GM18505 (cell line): Measurements from ENCODE around the gene NUPR1.
"Not testable (repeated sequence)": the region's sequence is repeated elsewhere in the genome, so short reads cannot be mapped to it uniquely, and the experiment has no call there.

Experiments used
- ATAC-seq: cut with Tn5 transposase; IDR thresholded peaks from one replicate; pipeline ENCODE4 v1.9.1; 2021; ENCODE audit not compliant: unreplicated experiment
- POLR2A ChIP-seq: IDR thresholded peaks from 4 replicates; pipeline ENCODE4 v1.6.1; 2011; ENCODE audit warnings: borderline replicate concordance; ENCODE audit not compliant: insufficient read depth, insufficient read length; ENCODE audit errors: extremely low read depth

The NUPR1 gene

DNA sequence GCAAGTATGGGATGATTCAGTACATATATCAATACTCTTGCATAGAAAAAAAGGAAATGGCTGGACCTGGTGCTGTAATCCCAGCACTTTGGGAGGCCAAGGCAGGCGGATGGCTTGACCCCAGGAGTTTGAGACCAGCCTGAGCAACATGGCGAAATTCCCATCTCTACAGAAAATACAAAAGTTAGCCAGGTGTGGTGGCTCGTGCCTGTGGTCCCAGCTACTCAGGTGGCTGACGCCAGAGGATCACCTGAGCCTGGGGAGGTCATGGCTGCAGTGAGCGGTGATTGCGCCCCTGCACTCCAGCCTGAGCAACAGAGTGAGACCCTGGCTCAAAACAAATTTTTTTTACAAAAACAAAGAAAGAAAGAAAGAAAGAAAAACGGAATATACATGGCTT is 7.9 kb upstream of the NUPR1 start:
- no peak for TF ChIP-seq POLR2A

DNA sequence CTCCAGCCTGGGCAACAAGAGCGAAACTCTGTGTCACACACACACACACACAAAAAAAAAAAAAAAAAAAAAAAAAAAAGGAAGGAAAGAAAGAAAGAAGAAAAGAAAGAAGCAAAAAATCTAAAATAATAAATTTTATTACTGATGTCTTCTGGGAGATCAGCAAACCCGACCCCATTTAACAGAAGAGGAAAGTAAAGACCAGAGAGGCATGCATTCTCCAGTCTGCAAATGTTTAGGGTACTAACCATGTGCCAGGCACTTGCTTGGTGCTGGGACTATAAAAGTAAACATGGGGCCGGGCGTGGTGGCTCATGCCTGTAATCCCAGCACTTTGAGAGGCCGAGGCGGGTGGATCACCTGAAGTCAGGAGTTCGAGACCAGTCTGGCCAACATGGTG is 7.2 kb upstream of the NUPR1 start:
- not testable (repeated sequence) for ATAC-seq

More for the DNA sequence above, 7.9 kb upstream of the NUPR1 start:
- ATAC-seq, result no peak

DNA sequence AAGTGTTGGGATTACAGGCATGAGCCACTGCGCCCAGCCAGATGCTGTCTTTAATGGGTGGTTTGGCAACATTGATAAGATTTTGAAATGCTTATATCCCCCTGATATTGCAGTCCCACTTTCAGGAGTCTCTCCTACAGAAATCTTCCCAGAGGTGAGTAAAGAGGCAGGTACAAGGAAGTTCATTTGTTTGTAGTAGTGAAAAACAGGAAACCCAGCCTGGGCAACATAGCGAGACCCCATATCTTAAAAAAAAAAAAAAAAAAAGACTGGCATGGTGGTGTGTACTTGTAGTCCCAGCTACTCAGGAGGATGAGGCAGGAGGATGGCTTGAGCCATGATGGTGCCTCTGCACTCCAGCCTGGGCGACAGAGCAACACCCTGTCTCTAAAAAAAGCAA is 6.2 kb upstream of the NUPR1 start:
- no peak for TF ChIP-seq POLR2A
- ATAC-seq, result no peak

DNA sequence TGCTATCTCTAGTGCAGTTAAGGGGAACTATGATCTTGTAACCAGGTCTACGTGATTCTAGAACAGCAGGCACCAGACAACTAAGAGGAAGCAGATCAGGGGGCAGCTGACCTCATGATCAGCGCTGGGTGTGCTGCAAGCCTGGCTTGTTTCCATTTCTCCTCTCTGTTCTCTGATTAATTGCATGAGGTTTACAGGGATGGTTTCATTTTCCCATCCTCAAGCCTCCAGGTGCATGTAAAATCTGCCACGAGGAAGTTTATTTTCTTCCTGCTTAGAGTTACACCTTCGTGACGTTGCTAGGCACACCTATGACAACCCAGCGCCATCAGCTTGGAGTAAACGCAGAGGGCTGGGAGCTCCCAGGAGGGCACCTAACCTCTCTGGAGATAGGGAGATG is 4.3 kb upstream of the NUPR1 start:
- ATAC-seq, result no peak
- no peak for TF ChIP-seq POLR2A

DNA sequence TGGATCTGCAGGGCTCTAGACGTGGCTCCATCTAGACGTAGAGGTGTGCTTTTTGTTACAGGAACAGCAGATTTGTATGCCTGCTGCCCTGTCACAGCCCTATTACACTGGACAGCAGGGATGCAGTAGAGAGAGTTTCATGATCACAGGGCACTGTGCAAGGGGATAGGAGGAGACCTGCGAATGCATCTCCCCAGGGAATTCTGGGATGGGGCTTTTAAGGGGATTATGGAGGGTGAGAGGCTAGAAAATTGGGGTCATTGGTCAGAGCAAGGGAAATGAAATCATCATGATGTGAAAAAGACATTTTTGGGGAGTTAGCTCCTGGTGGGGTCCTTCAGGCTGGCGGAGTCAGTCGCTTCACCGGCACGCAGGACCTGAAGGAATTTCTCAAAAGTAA is 3.9 kb upstream of the NUPR1 start:
- no peak for ATAC-seq
- no peak for TF ChIP-seq POLR2A

DNA sequence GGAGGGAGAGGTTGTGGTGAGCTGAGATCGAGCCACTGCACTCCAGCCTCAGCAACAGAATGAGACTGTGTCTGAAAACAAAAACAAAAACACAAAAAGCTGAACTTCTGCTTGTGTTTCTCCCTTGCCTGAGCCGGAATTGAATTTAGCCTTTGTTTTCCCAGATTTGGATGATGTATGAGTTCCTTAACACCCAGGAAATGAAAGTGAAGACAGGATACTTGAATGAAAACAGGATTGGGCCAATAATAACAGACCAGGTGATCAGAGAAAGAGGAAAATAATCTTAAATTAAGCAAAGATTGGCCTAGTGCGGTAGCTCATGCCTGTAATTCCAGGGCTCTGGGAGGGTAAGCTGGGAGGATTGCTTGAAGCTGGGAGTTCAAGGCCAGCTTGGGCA is 1.6 kb upstream of the NUPR1 start:
- no peak for ATAC-seq
- TF ChIP-seq POLR2A, result no peak

DNA sequence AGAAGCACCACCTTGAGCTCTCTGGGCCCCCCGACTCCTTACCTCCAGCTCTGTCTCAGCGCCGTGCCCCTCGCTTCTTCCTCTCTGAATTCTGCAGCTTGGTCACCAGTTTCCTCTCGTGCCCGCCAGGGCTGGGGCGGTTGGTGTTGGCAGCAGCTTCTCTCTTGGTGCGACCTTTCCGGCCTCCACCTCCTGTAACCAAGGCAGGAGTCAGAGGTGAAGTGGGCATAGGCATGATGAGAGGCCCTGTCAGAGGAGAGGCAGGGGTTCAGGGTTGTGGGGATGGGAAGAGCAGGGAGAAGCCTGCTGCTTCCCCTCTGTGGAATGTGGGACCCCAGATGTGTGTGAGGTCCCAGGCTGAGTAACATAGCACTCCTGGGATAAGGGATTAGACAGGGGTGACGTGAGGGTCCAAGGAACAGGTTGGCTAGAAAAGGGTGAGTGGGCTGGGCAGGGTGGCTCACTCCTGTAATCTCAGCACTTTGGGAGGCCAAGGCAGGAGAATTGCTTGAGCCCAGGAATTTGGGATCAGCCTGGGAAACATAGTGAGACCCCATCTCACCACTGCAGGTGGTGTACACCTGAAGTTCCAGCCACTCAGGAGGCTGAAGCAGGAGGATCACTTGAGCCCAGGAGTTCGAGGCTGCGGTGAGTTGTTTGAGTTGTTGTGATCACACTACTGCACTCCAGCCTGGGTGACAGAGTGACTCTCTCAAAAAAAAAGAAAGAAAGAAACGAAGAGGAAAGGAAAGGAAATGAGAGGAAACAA is 626 bp downstream of the NUPR1 start:
- TF ChIP-seq POLR2A, result no peak
- ATAC-seq, result no peak

DNA sequence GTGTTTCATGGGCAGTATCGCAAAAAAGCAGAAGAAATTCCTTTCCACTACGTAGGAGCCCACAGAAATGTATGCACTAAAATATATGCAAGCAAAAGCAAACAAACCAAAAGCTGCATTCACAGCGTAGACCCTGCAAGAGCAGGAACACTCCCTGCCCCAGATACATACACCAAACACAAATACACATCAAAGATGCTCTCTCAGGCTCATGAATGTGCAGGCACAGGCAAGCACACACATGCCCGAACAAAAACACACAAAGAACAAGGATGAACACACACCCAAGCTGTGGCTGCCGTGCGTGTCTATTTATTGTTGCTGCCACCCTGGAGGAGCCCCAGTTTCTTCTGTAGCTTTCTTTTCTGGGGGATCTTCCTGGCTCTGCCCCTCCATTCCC is 1.7 kb downstream of the NUPR1 start:
- no peak for ATAC-seq

DNA sequence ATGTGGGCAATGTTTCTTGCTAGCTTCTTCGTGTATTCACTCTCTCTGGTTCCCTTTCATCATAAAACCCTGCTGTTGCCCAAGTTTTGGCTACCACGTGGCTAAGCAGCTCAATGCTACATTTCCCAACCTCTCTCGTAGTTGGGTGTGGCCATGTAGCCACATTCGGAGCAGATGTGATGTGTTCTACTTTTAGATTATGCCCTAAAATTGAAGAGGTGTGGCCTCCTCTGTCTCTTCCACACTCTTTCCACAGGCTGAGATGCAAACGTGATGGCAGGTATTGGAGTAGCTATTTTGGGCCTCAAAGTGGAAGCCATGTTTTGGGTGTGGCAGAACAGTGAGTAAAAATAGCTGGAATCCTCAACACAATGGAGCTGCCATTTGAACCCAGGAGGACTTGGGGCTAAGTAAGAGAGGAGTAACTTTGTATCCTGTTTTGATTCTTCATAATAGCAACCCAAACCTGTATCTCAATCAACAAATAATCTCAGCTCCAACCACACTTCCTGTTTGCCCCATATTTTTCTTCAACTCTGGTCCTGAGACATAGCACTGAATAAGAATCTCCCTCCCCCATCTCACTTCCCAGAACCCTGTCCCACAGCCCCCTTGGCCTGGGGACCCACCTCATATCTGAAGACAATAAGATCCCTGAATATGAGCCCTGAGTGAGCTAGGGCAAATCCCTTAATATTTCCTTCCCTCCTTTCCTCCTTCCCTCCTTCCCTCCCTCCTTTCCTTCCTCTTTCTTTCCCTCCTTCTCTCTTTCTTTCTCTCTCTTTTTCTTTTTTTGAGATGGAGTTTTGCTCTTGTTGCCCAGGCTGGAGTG is 4.0 kb downstream of the NUPR1 start:
- TF ChIP-seq POLR2A, result no peak
- no peak for ATAC-seq

More for the DNA sequence above, 1.7 kb downstream of the NUPR1 start:
- no peak for TF ChIP-seq POLR2A

DNA sequence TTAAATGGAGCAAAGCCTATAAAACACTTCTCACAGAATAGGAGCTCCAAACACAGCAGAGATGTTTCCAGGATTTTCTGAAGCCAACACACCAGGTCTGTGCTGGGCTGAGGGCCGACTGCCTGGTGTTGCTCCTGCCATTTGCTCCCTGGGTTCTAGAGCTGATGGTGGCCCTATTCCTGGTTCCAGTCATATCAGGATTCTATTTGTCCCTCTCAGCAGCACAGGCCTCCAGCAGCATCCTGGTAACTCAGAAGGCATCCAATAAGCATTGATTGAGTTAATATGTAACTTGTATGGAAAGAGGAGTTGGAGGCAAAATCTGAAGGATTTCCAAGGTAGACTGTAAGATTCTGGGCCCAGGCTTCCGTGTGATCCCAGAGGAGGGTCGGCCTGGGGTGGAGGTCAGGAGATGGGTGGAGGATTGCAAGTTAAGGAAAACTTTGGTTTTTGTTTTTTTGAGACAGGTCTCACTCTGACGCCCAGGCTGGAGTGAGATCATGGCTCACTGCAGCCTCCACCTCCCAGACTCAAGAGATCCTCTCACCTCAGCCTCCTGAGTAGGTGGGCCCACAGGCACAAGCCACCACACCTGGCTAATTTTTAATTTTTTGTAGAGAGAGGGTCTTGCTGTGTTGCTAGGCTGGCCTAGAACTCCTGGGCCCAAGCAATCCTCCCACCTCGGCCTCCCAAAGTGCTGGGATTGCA is 5.7 kb downstream of the NUPR1 start:
- no peak for ATAC-seq
- TF ChIP-seq POLR2A, result no peak

DNA sequence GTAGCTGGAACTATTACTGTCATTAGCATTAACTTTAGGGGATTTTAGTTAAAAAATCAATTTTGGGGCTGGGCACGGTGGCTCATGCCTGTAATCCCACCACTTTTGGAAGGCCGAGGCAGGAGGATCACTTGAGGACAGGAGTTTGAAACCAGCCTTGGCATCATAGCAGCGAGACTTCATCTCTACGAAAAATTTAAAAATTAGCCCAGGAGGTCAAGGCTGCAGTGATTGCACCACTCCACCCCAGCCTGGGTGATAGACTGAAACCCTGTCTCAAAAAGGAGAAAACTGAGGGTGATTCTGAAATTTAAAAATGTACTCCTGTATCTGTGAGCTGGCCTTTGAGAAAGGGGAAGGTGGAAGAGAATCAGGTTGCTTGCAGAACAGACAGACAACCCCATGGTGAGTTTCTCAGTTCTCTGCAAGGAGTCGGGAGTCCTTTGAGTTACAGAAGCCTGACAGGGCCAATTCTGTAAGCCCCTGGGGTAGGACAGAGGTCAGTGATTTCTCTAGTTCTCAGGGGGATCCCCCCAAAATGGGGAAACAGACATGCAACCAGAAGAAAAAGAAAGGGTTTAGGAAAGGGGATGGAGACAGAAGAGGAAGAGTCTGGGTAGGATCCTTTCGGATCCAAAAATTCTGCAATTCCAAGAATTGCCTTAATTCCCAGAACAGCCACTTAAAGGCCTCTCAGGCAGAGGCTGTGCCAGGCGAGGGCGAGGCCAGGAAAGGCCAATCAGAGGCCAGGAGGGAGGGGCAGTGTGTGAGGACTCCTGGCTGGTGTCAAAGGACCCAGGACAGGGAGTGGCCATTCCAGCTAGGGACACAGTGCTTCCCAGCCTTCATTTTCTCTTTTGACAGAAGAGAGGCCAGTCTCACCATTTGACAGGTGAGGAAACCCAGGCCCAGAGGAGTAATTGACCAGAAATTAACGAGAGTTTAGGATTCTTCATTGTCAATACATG is 6.7 kb downstream of the NUPR1 start:
- TF ChIP-seq POLR2A, result no peak
- no peak for ATAC-seq

DNA sequence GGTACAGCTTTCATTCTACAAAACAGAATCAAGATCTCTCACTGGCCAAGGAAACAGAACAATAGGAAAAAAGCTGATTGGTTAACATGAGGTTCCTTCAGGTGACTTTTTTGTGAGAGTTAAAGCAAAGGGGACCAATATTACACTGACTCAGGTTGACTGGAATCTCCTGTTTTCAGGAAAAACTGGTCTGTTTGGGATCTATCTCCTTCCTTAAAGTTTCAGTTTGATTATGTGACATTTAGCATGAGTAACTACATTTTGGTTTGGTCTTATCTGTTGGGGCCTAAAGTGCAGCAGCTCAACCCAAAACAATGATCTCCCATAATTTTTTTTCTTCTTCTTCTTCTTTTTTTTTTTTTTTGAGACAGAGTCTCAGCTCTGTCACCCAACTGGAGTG is 9.7 kb downstream of the NUPR1 start:
- ATAC-seq, result no peak
- TF ChIP-seq POLR2A, result no peak

DNA sequence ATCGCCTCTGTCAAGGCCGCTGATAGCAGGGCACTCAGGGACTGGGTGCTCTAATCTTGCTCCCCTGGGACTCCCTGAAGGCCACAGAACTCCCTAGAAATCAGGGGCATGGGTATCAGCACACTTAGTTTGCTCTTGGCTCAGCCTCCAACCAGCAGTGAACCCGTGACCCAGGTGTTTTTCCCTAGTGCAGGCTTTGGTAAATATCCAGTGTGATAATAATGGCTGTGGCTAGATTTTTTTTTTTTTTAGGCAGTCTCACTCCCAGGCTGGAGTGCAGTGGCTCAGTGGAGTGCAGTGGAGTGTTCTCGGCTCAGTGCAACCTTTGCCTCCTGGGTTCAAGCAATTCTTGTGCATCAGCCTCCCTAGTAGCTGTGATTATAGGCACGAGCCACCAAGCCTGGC is 10.3 kb downstream of the NUPR1 start:
- TF ChIP-seq POLR2A, result no peak
- ATAC-seq, result no peak
